ENCODE data around the gene FPR3.

The FPR3 gene

GRCh38 chr19:51754109-51754508, 40.8 kb upstream of the FPR3 start:
- no peaks in the 10 kb centered on the region for H3K36me3 ChIP-seq (ENCODE audit: control insufficient read depth, insufficient read depth, low read length)
- no peak for DNase-seq (ENCODE audit: extremely low read depth, insufficient read length)
- no peaks in the 10 kb centered on the region for H3K27me3 ChIP-seq (replicated peaks; ENCODE audit: control insufficient read depth, insufficient read depth, low read length)
- no peak overlapping the region for H3K4me3 ChIP-seq (replicated peaks; ENCODE audit: low read depth, low read length)
- TF ChIP-seq CTCF (IDR thresholded peaks at IDR 0.05; ENCODE audit: insufficient read depth, low read length, poor library complexity, severe bottlenecking), result no peak

GRCh38 chr19:51754770-51755169, 40.2 kb upstream of the FPR3 start:
- DNase-seq (ENCODE audit: extremely low read depth, insufficient read length), result no peak
- Histone ChIP-seq H3K4me3 (replicated peaks; ENCODE audit: low read depth, low read length) (no peak overlapping the region), H3K27me3 (replicated peaks; ENCODE audit: control insufficient read depth, insufficient read depth, low read length) (no peaks in the 10 kb centered on the region), H3K36me3 (ENCODE audit: control insufficient read depth, insufficient read depth, low read length) (no peaks in the 10 kb centered on the region)
- TF ChIP-seq CTCF (IDR thresholded peaks at IDR 0.05; ENCODE audit: insufficient read depth, low read length, poor library complexity, severe bottlenecking), result no peak

GRCh38 chr19:51755571-51755970, 39.4 kb upstream of the FPR3 start:
- H3K27me3 ChIP-seq (replicated peaks; ENCODE audit: control insufficient read depth, insufficient read depth, low read length), result no peaks in the 10 kb centered on the region
- no peak overlapping the region for H3K4me3 ChIP-seq (replicated peaks; ENCODE audit: low read depth, low read length)
- no peak for DNase-seq (ENCODE audit: extremely low read depth, insufficient read length)
- TF ChIP-seq CTCF (IDR thresholded peaks at IDR 0.05; ENCODE audit: insufficient read depth, low read length, poor library complexity, severe bottlenecking), result no peak
- H3K36me3 ChIP-seq (ENCODE audit: control insufficient read depth, insufficient read depth, low read length), result no peaks in the 10 kb centered on the region

GRCh38 chr19:51760697-51761356, 34.1 kb upstream of the FPR3 start, which contains the start of gene FPR2:
FPR2 (plus strand) TSS chr19:51761180; CDS start chr19:51768659, 7,479 bp downstream.
- no peaks in the 10 kb centered on the region for H3K27me3 ChIP-seq (replicated peaks; ENCODE audit: control insufficient read depth, insufficient read depth, low read length)
- H3K4me3 ChIP-seq (replicated peaks; ENCODE audit: low read depth, low read length), result no peak within 1 kb of the TSS
- DNase-seq (ENCODE audit: extremely low read depth, insufficient read length), result no peak
- H3K36me3 ChIP-seq (ENCODE audit: control insufficient read depth, insufficient read depth, low read length), result no peaks in the 10 kb centered on the region
- TF ChIP-seq CTCF (IDR thresholded peaks at IDR 0.05; ENCODE audit: insufficient read depth, low read length, poor library complexity, severe bottlenecking), result no peak

GRCh38 chr19:51761696-51762095, 33.3 kb upstream of the FPR3 start:
- Histone ChIP-seq H3K4me3 (replicated peaks; ENCODE audit: low read depth, low read length) (no peak overlapping the region), H3K27me3 (replicated peaks; ENCODE audit: control insufficient read depth, insufficient read depth, low read length) (no peaks in the 10 kb centered on the region), H3K36me3 (ENCODE audit: control insufficient read depth, insufficient read depth, low read length) (no peaks in the 10 kb centered on the region)
- TF ChIP-seq CTCF (IDR thresholded peaks at IDR 0.05; ENCODE audit: insufficient read depth, low read length, poor library complexity, severe bottlenecking), result no peak
- DNase-seq (ENCODE audit: extremely low read depth, insufficient read length), result no peak

GRCh38 chr19:51765086-51765485, 29.9 kb upstream of the FPR3 start:
- no peak overlapping the region for H3K4me3 ChIP-seq (replicated peaks; ENCODE audit: low read depth, low read length)
- TF ChIP-seq CTCF (IDR thresholded peaks at IDR 0.05; ENCODE audit: insufficient read depth, low read length, poor library complexity, severe bottlenecking), result no peak
- no peaks in the 10 kb centered on the region for H3K27me3 ChIP-seq (replicated peaks; ENCODE audit: control insufficient read depth, insufficient read depth, low read length)
- no peaks in the 10 kb centered on the region for H3K36me3 ChIP-seq (ENCODE audit: control insufficient read depth, insufficient read depth, low read length)
- DNase-seq (ENCODE audit: extremely low read depth, insufficient read length), result no peak

All from GM06990 (cell line).